ENCODE results near the gene RB1. TPM values are rescaled to one million over a fixed set of nuclear protein-coding genes. Genes with fewer than 3 reads are reported as not detected.
"Not testable (repeated sequence)": the region's sequence is repeated elsewhere in the genome, so short reads cannot be mapped to it uniquely, and the experiment has no call there.

RB1 gene
- total RNA-seq, 1 donor = 48.4 TPM

DNA sequence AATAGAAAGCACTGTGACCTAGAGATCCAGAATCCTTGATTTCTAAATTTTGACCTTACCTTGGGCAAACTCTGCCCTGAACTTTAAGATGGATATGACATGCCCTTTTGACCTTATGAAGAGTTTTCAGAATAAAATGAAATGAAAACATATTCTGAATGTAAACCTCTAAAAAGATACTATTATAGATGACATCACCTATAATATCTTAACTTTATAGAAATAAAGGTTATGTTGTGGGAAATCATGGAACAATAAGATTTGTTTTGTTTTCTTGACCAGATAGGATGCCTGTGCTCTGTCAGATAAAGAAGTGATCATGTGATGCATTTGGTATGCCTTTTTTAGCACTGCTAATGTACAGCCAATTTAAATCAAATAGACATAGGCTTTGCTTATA is 122.5 kb downstream of the RB1 start:
- no peak overlapping the region for H3K4me3 ChIP-seq (ENCODE audit: low read depth, low read length)
- TF ChIP-seq, protein P1, sequence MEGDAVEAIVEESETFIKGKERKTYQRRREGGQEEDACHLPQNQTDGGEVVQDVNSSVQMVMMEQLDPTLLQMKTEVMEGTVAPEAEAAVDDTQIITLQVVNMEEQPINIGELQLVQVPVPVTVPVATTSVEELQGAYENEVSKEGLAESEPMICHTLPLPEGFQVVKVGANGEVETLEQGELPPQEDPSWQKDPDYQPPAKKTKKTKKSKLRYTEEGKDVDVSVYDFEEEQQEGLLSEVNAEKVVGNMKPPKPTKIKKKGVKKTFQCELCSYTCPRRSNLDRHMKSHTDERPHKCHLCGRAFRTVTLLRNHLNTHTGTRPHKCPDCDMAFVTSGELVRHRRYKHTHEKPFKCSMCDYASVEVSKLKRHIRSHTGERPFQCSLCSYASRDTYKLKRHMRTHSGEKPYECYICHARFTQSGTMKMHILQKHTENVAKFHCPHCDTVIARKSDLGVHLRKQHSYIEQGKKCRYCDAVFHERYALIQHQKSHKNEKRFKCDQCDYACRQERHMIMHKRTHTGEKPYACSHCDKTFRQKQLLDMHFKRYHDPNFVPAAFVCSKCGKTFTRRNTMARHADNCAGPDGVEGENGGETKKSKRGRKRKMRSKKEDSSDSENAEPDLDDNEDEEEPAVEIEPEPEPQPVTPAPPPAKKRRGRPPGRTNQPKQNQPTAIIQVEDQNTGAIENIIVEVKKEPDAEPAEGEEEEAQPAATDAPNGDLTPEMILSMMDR (IDR thresholded peaks at IDR 0.05; ENCODE audit: insufficient read depth, low read length) = no peak
- DNase-seq (ENCODE audit: low read depth) = no peak

DNA sequence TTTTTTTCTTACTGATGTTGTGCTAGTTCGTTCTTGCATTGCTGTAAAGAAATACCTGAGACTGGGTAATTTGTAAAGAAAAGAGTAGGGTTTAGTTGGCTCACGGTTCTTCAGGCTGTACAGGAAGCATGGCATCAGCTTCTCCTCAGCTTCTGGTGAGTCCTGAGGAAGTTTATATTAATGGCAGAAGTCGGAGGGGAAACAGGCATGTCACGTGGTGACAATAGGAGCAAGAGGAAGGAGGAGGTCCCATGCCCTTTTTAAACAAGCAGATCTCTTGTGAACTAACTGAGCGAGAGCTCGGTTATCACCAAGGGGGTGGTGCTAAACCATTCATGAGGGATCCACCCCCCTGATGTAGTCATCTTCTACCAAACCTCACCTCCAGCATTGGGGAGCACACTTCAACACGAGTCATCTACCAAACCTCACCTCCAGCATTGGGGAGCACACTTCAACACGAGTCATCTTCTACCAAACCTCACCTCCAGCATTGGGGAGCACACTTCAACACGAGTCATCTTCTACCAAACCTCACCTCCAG is 123.3 kb downstream of the RB1 start:
- H3K4me3 ChIP-seq (ENCODE audit: low read depth, low read length); DNase-seq (ENCODE audit: low read depth): not testable (repeated sequence)

DNA sequence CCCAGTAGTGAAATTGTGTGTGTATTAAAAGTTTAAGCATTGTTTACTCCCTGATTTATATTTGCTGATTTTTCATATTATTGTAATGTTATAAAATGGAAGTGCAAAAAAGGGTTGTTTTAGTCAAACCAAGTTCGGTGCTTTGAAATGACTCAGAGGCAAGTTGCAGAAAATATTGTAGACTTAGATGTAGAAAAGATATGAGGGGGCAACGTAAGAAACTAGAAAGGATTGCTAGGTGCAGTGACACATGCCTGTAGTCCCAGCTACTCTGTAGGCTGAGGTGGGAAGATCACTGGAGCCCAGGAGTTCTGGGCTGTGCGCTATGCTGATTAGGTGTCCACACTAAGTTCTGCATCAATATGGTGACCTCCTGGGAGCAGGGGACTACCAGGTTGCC is 125.5 kb downstream of the RB1 start:
- no peak for DNase-seq (ENCODE audit: low read depth)
- no peak overlapping the region for H3K4me3 ChIP-seq (ENCODE audit: low read depth, low read length)
- TF ChIP-seq, protein P1 (IDR thresholded peaks at IDR 0.05; ENCODE audit: insufficient read depth, low read length) = no peak

DNA sequence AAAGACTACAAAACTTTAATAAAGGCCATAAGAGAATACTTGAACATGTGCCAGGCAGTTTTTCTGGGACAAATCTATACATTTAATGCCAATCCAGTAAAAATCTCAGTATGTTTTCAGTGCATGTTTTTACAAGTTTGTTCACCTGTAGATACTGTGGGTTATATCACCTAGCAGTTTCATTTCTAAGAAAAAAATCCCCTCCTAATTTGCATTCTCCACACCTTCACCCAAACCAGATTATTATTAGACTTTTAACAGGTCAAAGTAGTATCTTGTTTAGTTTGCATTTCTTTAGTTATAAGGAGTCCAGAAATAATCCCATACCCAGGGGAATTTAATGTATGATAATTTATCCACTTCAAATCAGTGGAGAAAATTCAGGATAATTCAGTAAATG is 126.3 kb downstream of the RB1 start:
- H3K4me3 ChIP-seq (ENCODE audit: low read depth, low read length) = no peak overlapping the region
- TF ChIP-seq, protein P1 (IDR thresholded peaks at IDR 0.05; ENCODE audit: insufficient read depth, low read length) = no peak

DNA sequence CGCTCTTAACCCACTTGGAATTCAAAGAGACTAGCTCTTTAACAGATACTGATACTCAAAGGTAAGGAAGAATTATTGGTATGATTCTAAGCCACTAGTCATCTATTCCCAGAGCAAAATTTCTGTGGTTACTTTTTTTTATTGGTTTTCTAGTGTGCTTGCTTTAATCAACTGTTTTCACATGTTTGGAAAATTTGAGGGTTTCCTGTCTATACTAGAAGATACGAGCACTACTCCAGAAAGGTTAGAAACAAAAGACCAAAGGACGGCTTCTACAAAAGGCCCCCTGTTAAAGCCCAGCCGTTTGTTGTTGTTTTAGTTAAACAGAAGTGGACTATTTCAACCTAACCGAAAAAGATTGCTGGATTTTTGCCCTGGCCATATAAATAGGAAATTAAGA is 127.9 kb downstream of the RB1 start:
- TF ChIP-seq, protein P1 (IDR thresholded peaks at IDR 0.05; ENCODE audit: insufficient read depth, low read length) = no peak
- no peak for DNase-seq (ENCODE audit: low read depth)
- H3K4me3 ChIP-seq (ENCODE audit: low read depth, low read length) = no peak overlapping the region

More for the DNA sequence above, 126.3 kb downstream of the RB1 start:
- no peak for DNase-seq (ENCODE audit: low read depth)

DNA sequence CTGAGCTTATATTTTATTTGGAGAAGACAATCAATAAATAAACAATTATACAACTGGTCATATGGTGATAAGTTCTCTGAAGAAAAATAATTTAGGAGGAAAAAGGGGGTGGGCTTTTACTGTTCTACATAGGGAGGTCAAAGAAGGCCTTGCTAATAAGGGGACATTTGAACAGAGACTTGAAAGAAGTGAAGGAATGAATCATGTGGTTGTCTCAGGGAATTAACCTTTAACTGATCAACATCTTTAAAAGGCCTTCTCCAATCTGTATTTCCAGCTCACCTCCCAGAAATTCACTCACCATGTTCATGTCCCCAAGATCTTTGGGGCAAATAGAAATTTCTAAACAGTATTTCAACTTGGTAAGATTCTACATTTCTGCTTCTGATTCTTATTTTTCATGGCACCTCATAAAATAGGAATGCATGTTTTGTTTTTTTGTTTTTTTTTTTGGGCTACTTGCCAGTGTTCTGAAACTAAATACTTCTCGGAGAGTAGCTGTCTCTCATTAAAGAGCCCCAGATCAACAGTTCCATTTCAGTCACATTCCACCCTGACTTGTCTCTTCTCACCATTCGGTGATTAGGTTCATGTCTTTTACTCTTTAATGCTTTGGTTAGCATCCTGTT is 128.6 kb downstream of the RB1 start:
- peak; percentile 40 for DNase-seq (ENCODE audit: low read depth)
- TF ChIP-seq, protein P1 (IDR thresholded peaks at IDR 0.05; ENCODE audit: insufficient read depth, low read length) = no peak
- no peak overlapping the region for H3K4me3 ChIP-seq (ENCODE audit: low read depth, low read length)

DNA sequence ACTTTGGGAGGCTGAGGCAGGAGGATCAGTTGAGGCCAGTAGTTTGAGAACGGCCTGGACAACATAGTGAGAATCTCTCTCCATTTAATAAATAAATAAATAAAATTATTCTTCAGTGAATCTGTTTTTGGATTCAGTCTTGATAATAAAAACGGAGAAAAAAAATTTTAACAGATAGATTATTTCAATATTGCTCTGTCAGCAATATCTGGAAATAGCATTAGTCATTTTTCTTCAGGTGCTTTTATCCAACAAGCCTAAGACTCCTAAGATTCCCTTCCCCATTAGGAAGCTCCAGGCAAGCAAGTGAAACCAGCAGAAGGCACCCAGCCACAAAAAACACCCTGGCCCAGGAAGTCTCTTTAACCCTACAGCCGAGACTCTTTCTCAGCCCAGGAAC is 130.6 kb downstream of the RB1 start:
- no peak for DNase-seq (ENCODE audit: low read depth)
- TF ChIP-seq, protein P1 (IDR thresholded peaks at IDR 0.05; ENCODE audit: insufficient read depth, low read length) = no peak
- H3K4me3 ChIP-seq (ENCODE audit: low read depth, low read length) = no peak overlapping the region
